ENCODE data around the gene FBN1.

GRCh38 chr15:48548455-48548854 is 97.1 kb downstream of the FBN1 start:
- no peak for TF ChIP-seq YY1 (IDR thresholded peaks at IDR 0.05; ENCODE audit: insufficient read depth, insufficient read length)
- TF ChIP-seq ZNF274 (IDR thresholded peaks at IDR 0.05; ENCODE audit: low read depth, low read length): no peak
